Activated CD4-positive, alpha-beta T cell treated with anti-CD3 and anti-CD28 coated beads, Interleukin-2, Interleukin-4, amounts not matched to agents 100 ng/mL and 50 ng/mL, durations not matched to agents 16 hours and 8 hours (primary cell): ENCODE measurements around the gene GFRA1.

Experiments
- DNase-seq: peaks from one replicate; pipeline ENCODE4 v3.0.0-alpha.2; 2020; ENCODE audit warnings: low spot score

GFRA1 gene

GRCh38 chr10:116270771-116271592 is 2.0 kb downstream of the GFRA1 start:
- no peak for DNase-seq

GRCh38 chr10:116270126-116270770 is 2.8 kb downstream of the GFRA1 start:
- DNase-seq: no peak

GRCh38 chr10:116269619-116270018 is 3.4 kb downstream of the GFRA1 start:
- no peak for DNase-seq

GRCh38 chr10:116268976-116269375 is 4.0 kb downstream of the GFRA1 start:
- no peak for DNase-seq

GRCh38 chr10:116265686-116266085 is 7.3 kb downstream of the GFRA1 start:
- no peak for DNase-seq

- no peak for DNase-seq
These were observed 8.9 kb downstream of the GFRA1 start for GRCh38 chr10:116263870-116264655.

GRCh38 chr10:116262678-116263077 is 10.3 kb downstream of the GFRA1 start:
- DNase-seq: no peak

- no peak for DNase-seq
These were observed 12.4 kb downstream of the GFRA1 start for GRCh38 chr10:116260599-116260998.

- DNase-seq: no peak
These were observed 13.4 kb downstream of the GFRA1 start for GRCh38 chr10:116259638-116260037.

GRCh38 chr10:116257785-116258184 is 15.2 kb downstream of the GFRA1 start:
- DNase-seq: no peak

- no peak for DNase-seq
These were observed 16.2 kb downstream of the GFRA1 start for GRCh38 chr10:116256752-116257259.

- DNase-seq: no peak
These were observed 16.9 kb downstream of the GFRA1 start for GRCh38 chr10:116255886-116256751.

GRCh38 chr10:116254422-116255155 is 18.4 kb downstream of the GFRA1 start:
- DNase-seq: no peak

- no peak for DNase-seq
These were observed 19.3 kb downstream of the GFRA1 start for GRCh38 chr10:116253716-116254115.

GRCh38 chr10:116251602-116252395 is 21.2 kb downstream of the GFRA1 start:
- no peak for DNase-seq

GRCh38 chr10:116247691-116248090 is 25.3 kb downstream of the GFRA1 start:
- no peak for DNase-seq

- no peak for DNase-seq
These were observed 26.7 kb downstream of the GFRA1 start for GRCh38 chr10:116246263-116246662.

- DNase-seq: no peak
These were observed 27.9 kb downstream of the GFRA1 start for GRCh38 chr10:116245156-116245555.

GRCh38 chr10:116241642-116242410 is 31.2 kb downstream of the GFRA1 start:
- DNase-seq: no peak
